ENCODE measurements around the gene C22orf15. TPM values are rescaled to one million over a fixed set of nuclear protein-coding genes. Genes with fewer than 3 reads are reported as not detected.

The C22orf15 gene
- total RNA-seq, 1 experiment from 2014 or later, result 2.0 TPM

- Histone ChIP-seq H3K4me1 (ENCODE audit: insufficient read depth, low read length, poor library complexity, severe bottlenecking) (peaks cover 4% of the 10 kb centered on the region), H3K36me3 (ENCODE audit: insufficient read depth, low read length, poor library complexity, severe bottlenecking) (peaks cover 4% of the 10 kb centered on the region), H3K27ac (ENCODE audit: low read depth, low read length, poor library complexity, severe bottlenecking) (no peak overlapping the region), H3K4me3 (ENCODE audit: low read depth, low read length, poor library complexity, severe bottlenecking) (no peak overlapping the region), H3K9me3 (ENCODE audit: low read depth, low read length, poor library complexity, severe bottlenecking) (no peaks in the 10 kb centered on the region), H3K27me3 (replicated peaks; ENCODE audit: insufficient read depth, low read depth, low read length, poor library complexity) (no peaks in the 10 kb centered on the region)
- intact Hi-C loops (cut with micrococcal nuclease; ENCODE audit: unreplicated experiment), result no loop called here
- DNase-seq (ENCODE audit: low spot score), result no peak
- no TSS peak for BruUV-seq (replicated peaks)
- TF ChIP-seq CTCF (conservative IDR thresholded peaks at IDR 0.05; ENCODE audit: low read depth, low read length), result no peak
- no peak for TF ChIP-seq EZH2 (IDR thresholded peaks at IDR 0.05; ENCODE audit: borderline replicate concordance, low read depth, low read length, poor library complexity, severe bottlenecking)
- ChIA-PET CTCF (interaction anchor here (0.7 kb wide), 1 partner anchor 354 kb away, joined by 5 read pairs; no protein-coding TSS in a partner anchor), POLR2A (ENCODE audit: low non-redundant PET) (no interaction called here)
Measured at GRCh38 chr22:23718371-23719165, 44.2 kb upstream of the C22orf15 start.

- no TSS peak for BruUV-seq (replicated peaks)
- Histone ChIP-seq H3K27me3 (replicated peaks; ENCODE audit: insufficient read depth, low read depth, low read length, poor library complexity) (no peaks in the 10 kb centered on the region), H3K9me3 (ENCODE audit: low read depth, low read length, poor library complexity, severe bottlenecking) (no peaks in the 10 kb centered on the region), H3K4me1 (ENCODE audit: insufficient read depth, low read length, poor library complexity, severe bottlenecking) (peaks cover 4% of the 10 kb centered on the region), H3K4me3 (ENCODE audit: low read depth, low read length, poor library complexity, severe bottlenecking) (no peak overlapping the region), H3K36me3 (ENCODE audit: insufficient read depth, low read length, poor library complexity, severe bottlenecking) (no peaks in the 10 kb centered on the region), H3K27ac (ENCODE audit: low read depth, low read length, poor library complexity, severe bottlenecking) (no peak overlapping the region)
- TF ChIP-seq EZH2 (IDR thresholded peaks at IDR 0.05; ENCODE audit: borderline replicate concordance, low read depth, low read length, poor library complexity, severe bottlenecking), result no peak
- no peak for TF ChIP-seq CTCF (conservative IDR thresholded peaks at IDR 0.05; ENCODE audit: low read depth, low read length)
- intact Hi-C loops (cut with micrococcal nuclease; ENCODE audit: unreplicated experiment), result no loop called here
- no peak for DNase-seq (ENCODE audit: low spot score)
- ChIA-PET POLR2A (ENCODE audit: low non-redundant PET) (no interaction called here), CTCF (no interaction called here)
Measured at GRCh38 chr22:23720855-23721254, 41.9 kb upstream of the C22orf15 start.

GRCh38 chr22:23722160-23722559 is 40.6 kb upstream of the C22orf15 start:
- peaks cover 4% of the 10 kb centered on the region for H3K4me1 ChIP-seq (ENCODE audit: insufficient read depth, low read length, poor library complexity, severe bottlenecking)
- H3K27me3 ChIP-seq (replicated peaks; ENCODE audit: insufficient read depth, low read depth, low read length, poor library complexity), result no peaks in the 10 kb centered on the region
- intact Hi-C loops (cut with micrococcal nuclease; ENCODE audit: unreplicated experiment), result no loop called here
- H3K9me3 ChIP-seq (ENCODE audit: low read depth, low read length, poor library complexity, severe bottlenecking), result no peaks in the 10 kb centered on the region
- BruUV-seq (replicated peaks), result no TSS peak
- H3K4me3 ChIP-seq (ENCODE audit: low read depth, low read length, poor library complexity, severe bottlenecking), result no peak overlapping the region
- TF ChIP-seq EZH2 (IDR thresholded peaks at IDR 0.05; ENCODE audit: borderline replicate concordance, low read depth, low read length, poor library complexity, severe bottlenecking) (no peak), CTCF (conservative IDR thresholded peaks at IDR 0.05; ENCODE audit: low read depth, low read length) (no peak)
- CTCF ChIA-PET, result no interaction called here
- POLR2A ChIA-PET (ENCODE audit: low non-redundant PET), result no interaction called here
- no peak for DNase-seq (ENCODE audit: low spot score)
- H3K27ac ChIP-seq (ENCODE audit: low read depth, low read length, poor library complexity, severe bottlenecking), result no peak overlapping the region
- no peaks in the 10 kb centered on the region for H3K36me3 ChIP-seq (ENCODE audit: insufficient read depth, low read length, poor library complexity, severe bottlenecking)
